Measurements from ENCODE around the gene ZNF223.

The ZNF223 gene

GRCh38 chr19:44032001-44032610 lies 19.7 kb upstream of the ZNF223 start:
- Histone ChIP-seq H3F3A (ENCODE audit: insufficient read depth, low read length) (no peaks in the 10 kb centered on the region), H3K9ac (ENCODE audit: low read length) (no peak overlapping the region), H3K36me3 (replicated peaks; ENCODE audit: insufficient read depth, low read length) (no peaks in the 10 kb centered on the region; the same call in 1 of the 2 replicates), H3K79me2 (ENCODE audit: low read length) (no peaks in the 10 kb centered on the region), H3K4me2 (ENCODE audit: low read depth, low read length) (no peak overlapping the region), H3K27ac (ENCODE audit: low read length) (no peak overlapping the region), H3K9me2 (replicated peaks; ENCODE audit: insufficient read depth, low read length) (no peaks in the 10 kb centered on the region), H2AFZ (ENCODE audit: low read length) (no peak overlapping the region), H3K27me3 (replicated peaks; ENCODE audit: insufficient read depth, low read length) (no peaks in the 10 kb centered on the region), H4K20me1 (ENCODE audit: insufficient read depth, low read length) (no peaks in the 10 kb centered on the region), H3K9me3 (replicated peaks; ENCODE audit: insufficient read depth, low read length) (0 out of 2 replicates have a peak, but pooled peaks cover 3% of the 10 kb centered on the region), H3K4me3 (ENCODE audit: low read length) (no peak overlapping the region), H3K4me1 (ENCODE audit: low read length) (no peaks in the 10 kb centered on the region)
- DNase-seq: no peak
- TF ChIP-seq EZH2phosphoT487 (IDR thresholded peaks at IDR 0.05; ENCODE audit: low read length): no peak
- TF ChIP-seq CTCF (IDR thresholded peaks at IDR 0.05; ENCODE audit: low read length): no peak
- no peak for TF ChIP-seq EZH2 (optimal IDR thresholded peaks at IDR 0.05; ENCODE audit: low read depth, low read length)

GRCh38 chr19:44042147-44042546 lies 9.7 kb upstream of the ZNF223 start:
- Histone ChIP-seq H4K20me1 (ENCODE audit: insufficient read depth, low read length) (no peaks in the 10 kb centered on the region), H3K27me3 (replicated peaks; ENCODE audit: insufficient read depth, low read length) (no peaks in the 10 kb centered on the region; the same call in 1 of the 2 replicates), H3F3A (ENCODE audit: insufficient read depth, low read length) (no peaks in the 10 kb centered on the region), H3K4me1 (ENCODE audit: low read length) (no peaks in the 10 kb centered on the region), H3K27ac (ENCODE audit: low read length) (no peak overlapping the region), H3K4me3 (ENCODE audit: low read length) (no peak overlapping the region), H3K9me3 (replicated peaks; ENCODE audit: insufficient read depth, low read length) (no peaks in the 10 kb centered on the region), H3K4me2 (ENCODE audit: low read depth, low read length) (no peak overlapping the region), H3K9ac (ENCODE audit: low read length) (no peak overlapping the region), H3K79me2 (ENCODE audit: low read length) (no peaks in the 10 kb centered on the region), H3K36me3 (replicated peaks; ENCODE audit: insufficient read depth, low read length) (no peaks in the 10 kb centered on the region), H2AFZ (ENCODE audit: low read length) (no peak overlapping the region), H3K9me2 (replicated peaks; ENCODE audit: insufficient read depth, low read length) (no peaks in the 10 kb centered on the region)
- DNase-seq: no peak
- TF ChIP-seq EZH2phosphoT487 (IDR thresholded peaks at IDR 0.05; ENCODE audit: low read length) (no peak), EZH2 (optimal IDR thresholded peaks at IDR 0.05; ENCODE audit: low read depth, low read length) (no peak), CTCF (IDR thresholded peaks at IDR 0.05; ENCODE audit: low read length) (no peak)

GRCh38 chr19:44050740-44051649 lies 841 bp upstream of the ZNF223 start:
- Histone ChIP-seq H3K27ac (ENCODE audit: low read length) (no peak overlapping the region), H3K9me2 (replicated peaks; ENCODE audit: insufficient read depth, low read length) (no peaks in the 10 kb centered on the region), H3K4me2 (ENCODE audit: low read depth, low read length) (peak overlapping the region; percentile 36; the same call in 1 of the 2 replicates), H3K4me1 (ENCODE audit: low read length) (no peaks in the 10 kb centered on the region), H3K9ac (ENCODE audit: low read length) (no peak overlapping the region), H3K36me3 (replicated peaks; ENCODE audit: insufficient read depth, low read length) (no peaks in the 10 kb centered on the region), H3F3A (ENCODE audit: insufficient read depth, low read length) (no peaks in the 10 kb centered on the region), H3K27me3 (replicated peaks; ENCODE audit: insufficient read depth, low read length) (no peaks in the 10 kb centered on the region), H3K9me3 (replicated peaks; ENCODE audit: insufficient read depth, low read length) (no peaks in the 10 kb centered on the region), H3K79me2 (ENCODE audit: low read length) (no peaks in the 10 kb centered on the region), H4K20me1 (ENCODE audit: insufficient read depth, low read length) (no peaks in the 10 kb centered on the region), H3K4me3 (ENCODE audit: low read length) (peak overlapping the region; percentile 47; the same call in 1 of the 2 replicates), H2AFZ (ENCODE audit: low read length) (peak overlapping the region; percentile 51)
- no peak for DNase-seq
- no peak for TF ChIP-seq EZH2phosphoT487 (IDR thresholded peaks at IDR 0.05; ENCODE audit: low read length)
- TF ChIP-seq EZH2 (optimal IDR thresholded peaks at IDR 0.05; ENCODE audit: low read depth, low read length): no peak
- TF ChIP-seq CTCF (IDR thresholded peaks at IDR 0.05; ENCODE audit: low read length): no peak

Data from MM.1S (cell line).